ENCODE data around the gene BAIAP2L2.

GRCh38 chr22:38075105-38075825 is 35.2 kb downstream of the BAIAP2L2 start:
- TF ChIP-seq CTCF (IDR thresholded peaks at IDR 0.05; ENCODE audit: low read depth, low read length, poor library complexity, severe bottlenecking) (no peak), EZH2phosphoT487 (IDR thresholded peaks at IDR 0.05; ENCODE audit: borderline replicate concordance, low read length) (no peak)

All from DOHH2 (cell line).